ENCODE data around the gene PPIF.
"Not testable (repeated sequence)": the region's sequence is repeated elsewhere in the genome, so short reads cannot be mapped to it uniquely, and the experiment has no call there.

Gene PPIF

GRCh38 chr10:79332610-79333315 is 14.5 kb upstream of the PPIF start:
- DNase-seq = not testable (repeated sequence)

GRCh38 chr10:79333513-79333912 is 13.8 kb upstream of the PPIF start:
- DNase-seq = no peak

GRCh38 chr10:79334573-79334972 is 12.7 kb upstream of the PPIF start:
- no peak for DNase-seq

- DNase-seq = no peak
Measured at GRCh38 chr10:79335094-79335469, 12.2 kb upstream of the PPIF start.

GRCh38 chr10:79335470-79336235 is 11.6 kb upstream of the PPIF start:
- DNase-seq = no peak

GRCh38 chr10:79336276-79336675 is 11.0 kb upstream of the PPIF start:
- DNase-seq = no peak

- DNase-seq = no peak
Measured at GRCh38 chr10:79336739-79337138, 10.5 kb upstream of the PPIF start.

- not testable (repeated sequence) for DNase-seq
Measured at GRCh38 chr10:79337783-79338469, 9.3 kb upstream of the PPIF start.

GRCh38 chr10:79339266-79339665 is 8.0 kb upstream of the PPIF start:
- DNase-seq = no peak

GRCh38 chr10:79340646-79341244 is 6.5 kb upstream of the PPIF start:
- no peak for DNase-seq

- DNase-seq = no peak
Measured at GRCh38 chr10:79342295-79342761, 4.9 kb upstream of the PPIF start.

GRCh38 chr10:79342811-79343561 is 4.3 kb upstream of the PPIF start:
- no peak for DNase-seq

GRCh38 chr10:79344502-79345195 is 2.6 kb upstream of the PPIF start:
- no peak for DNase-seq

- no peak for DNase-seq
Measured at GRCh38 chr10:79345241-79346011, 1.8 kb upstream of the PPIF start.

GRCh38 chr10:79346012-79346340 is 1.3 kb upstream of the PPIF start:
- DNase-seq = no peak

GRCh38 chr10:79346388-79347225 is 662 bp upstream of the PPIF start:
- DNase-seq = no peak

GRCh38 chr10:79347894-79348639 is 798 bp downstream of the PPIF start:
- peak; percentile 69 for DNase-seq

GRCh38 chr10:79348640-79348988 is 1.3 kb downstream of the PPIF start:
- DNase-seq = no peak

- DNase-seq = no peak
Measured at GRCh38 chr10:79349072-79349491, 1.8 kb downstream of the PPIF start.
